SK-N-SH (cell line): ENCODE measurements around the gene C1QL2. TPM values are rescaled to one million over a fixed set of nuclear protein-coding genes. Genes with fewer than 3 reads are reported as not detected.

ENCODE experiments used
- polyA plus RNA-seq, 3 experiments: library from polyadenylated mRNA; depleted of rRNA; stranded (reverse); fragments of >200 nt; gene quantifications; 2 replicates each; pipeline ENCODE4 v1.2.3, GENCODE V29; 2012
- small RNA-seq, 7 experiments: library from RNA; depleted of rRNA; stranded (forward); fragments of <200 nt; gene quantifications; one replicate each; pipeline ENCODE3, GENCODE V24; 2012

C1QL2 gene
- polyA plus RNA-seq, 1 of the 3 experiments (the other 2 are of a cell fraction), result not detected

Small RNAs within 50 kb of the gene (small RNA-seq; reads per million reads assigned to genes)
- 0 reads per million in 7 experiments for gene RN7SL468P

Other genes with a start within 250 kb of the C1QL2 start
- gene MARCO, start 216.6 kb downstream of the C1QL2 start, polyA plus RNA-seq (2012; rRNA removed), result not detected in 2 replicates
- 30.6 and 34.3 TPM in 2 replicates for gene STEAP3, start 65.1 kb upstream of the C1QL2 start, polyA plus RNA-seq (2012; rRNA removed)
- 6.0 and 10.9 TPM in 2 replicates for gene C2orf76, start 208.1 kb upstream of the C1QL2 start, polyA plus RNA-seq (2012; rRNA removed)
- gene DBI, start 208.2 kb upstream of the C1QL2 start, polyA plus RNA-seq (2012; rRNA removed), result 150 and 180 TPM in 2 replicates